CD14-positive monocyte (primary cell): Measurements from ENCODE around the gene RBM11. TPM values are rescaled to one million over a fixed set of nuclear protein-coding genes. Genes with fewer than 3 reads are reported as not detected.
"Not testable (repeated sequence)": the region's sequence is repeated elsewhere in the genome, so short reads cannot be mapped to it uniquely, and the experiment has no call there.

Experiments used
- DNase-seq, 3 donors: peaks; one replicate each; pipeline ENCODE4 v3.0.0-alpha.2; 2011 to 2022
- H2AFZ ChIP-seq: 2 replicates; pipeline ENCODE4 v1.6.0; 2012; ENCODE audit warnings: mild to moderate bottlenecking, low read depth, low read length, inconsistent platforms; ENCODE audit not compliant: insufficient read depth, poor library complexity, severe bottlenecking
- H3K27ac ChIP-seq, 2 donors: 1 replicate in 1 of 2; 2 replicates in 1 of 2; pipeline ENCODE4 v1.5.1; 2012 to 2013; ENCODE audit warnings: low read length in 2 of 2, control low read depth in 1 of 2, inconsistent platforms in 1 of 2, low read depth in 1 of 2, mild to moderate bottlenecking in 1 of 2
- H3K27me3 ChIP-seq, 2 donors: one replicate each; pipeline versions ENCODE4 v1.6.0 to v1.6.1; 2011 to 2013; ENCODE audit warnings: low read length in 2 of 2; ENCODE audit not compliant: control insufficient read depth in 2 of 2, insufficient read depth in 2 of 2
- H3K36me3 ChIP-seq, 2 donors: replicated peaks in 1 of 2; 1 replicate in 1 of 2; 2 replicates in 1 of 2; pipeline versions ENCODE4 v1.5.1 to v1.6.1; 2012 to 2013; ENCODE audit warnings: low read length in 2 of 2, control low read depth in 1 of 2, inconsistent platforms in 1 of 2, mild to moderate bottlenecking in 1 of 2; ENCODE audit not compliant: insufficient read depth in 2 of 2, control insufficient read depth in 1 of 2
- H3K4me1 ChIP-seq, 2 donors: 1 replicate in 1 of 2; 2 replicates in 1 of 2; pipeline versions ENCODE4 v1.5.1 to v1.6.1; 2012 to 2013; ENCODE audit warnings: low read length in 2 of 2, control low read depth in 1 of 2, inconsistent platforms in 1 of 2, mild to moderate bottlenecking in 1 of 2, moderate library complexity in 1 of 2; ENCODE audit not compliant: insufficient read depth in 2 of 2, control insufficient read depth in 1 of 2
- H3K4me2 ChIP-seq: replicated peaks from 2 replicates; pipeline ENCODE3; 2012; ENCODE audit warnings: low read length, moderate library complexity, mild to moderate bottlenecking; ENCODE audit not compliant: poor library complexity, severe bottlenecking; ENCODE audit errors: extremely low read depth
- H3K4me3 ChIP-seq, 3 experiments: fragments of 200-600 bp in 1 of 3; sonication (generic) in 1 of 3; replicated peaks in 1 of 3; 1 replicate in 2 of 3; 2 replicates in 1 of 3; pipeline ENCODE4 v1.5.1; 2011 to 2013; ENCODE audit warnings: low read length in 3 of 3, mild to moderate bottlenecking in 3 of 3, control low read depth in 2 of 3, low read depth in 2 of 3, inconsistent platforms in 1 of 3, moderate library complexity in 1 of 3
- H3K79me2 ChIP-seq: 2 replicates; pipeline ENCODE4 v1.6.0; 2012; ENCODE audit warnings: mild to moderate bottlenecking, control low read depth, inconsistent platforms, low read length, moderate library complexity; ENCODE audit not compliant: insufficient read depth
- H3K9ac ChIP-seq: 2 replicates; pipeline ENCODE4 v1.6.0; 2017; ENCODE audit warnings: low read length, mild to moderate bottlenecking; ENCODE audit not compliant: insufficient read depth, poor library complexity, severe bottlenecking
- H3K9me3 ChIP-seq, 2 donors: replicated peaks in 1 of 2; 1 replicate in 1 of 2; 2 replicates in 1 of 2; pipeline versions ENCODE4 v1.5.1 to v1.6.1; 2012 to 2013; ENCODE audit warnings: low read length in 2 of 2, control low read depth in 1 of 2; ENCODE audit not compliant: control insufficient read depth in 1 of 2, insufficient read depth in 1 of 2
- H4K20me1 ChIP-seq: 2 replicates; pipeline ENCODE4 v1.6.0; 2012; ENCODE audit warnings: mild to moderate bottlenecking, low read length, control low read depth, moderate library complexity; ENCODE audit not compliant: insufficient read depth
- H3K27ac Mint-ChIP-seq, 7 donors: one replicate each; pipeline ENCODE4 v1.8.0; 2020; ENCODE audit warnings: mild to moderate bottlenecking in 7 of 7, mixed read lengths in 7 of 7, moderate library complexity in 6 of 7, inconsistent platforms in 2 of 7
- H3K27me3 Mint-ChIP-seq, 3 donors: one replicate each; pipeline ENCODE4 v1.8.0; 2021 to 2022; ENCODE audit warnings: low read depth in 3 of 3, mild to moderate bottlenecking in 3 of 3, mixed read lengths in 3 of 3, moderate library complexity in 3 of 3, inconsistent platforms in 1 of 3
- H3K36me3 Mint-ChIP-seq, 2 donors: one replicate each; pipeline ENCODE4 v1.8.0; 2020; ENCODE audit warnings: mixed read lengths in 2 of 2, inconsistent platforms in 1 of 2, mild to moderate bottlenecking in 1 of 2
- H3K4me1 Mint-ChIP-seq: one replicate; pipeline ENCODE4 v1.8.0; 2020; ENCODE audit warnings: mild to moderate bottlenecking, mixed read lengths
- H3K4me3 Mint-ChIP-seq, 2 donors: one replicate each; pipeline ENCODE4 v1.8.0; 2020; ENCODE audit warnings: mild to moderate bottlenecking in 2 of 2, mixed read lengths in 2 of 2, moderate library complexity in 1 of 2
- H3K9me3 Mint-ChIP-seq, 7 donors: one replicate each; pipeline ENCODE4 v1.8.0; 2020 to 2022; ENCODE audit warnings: mixed read lengths in 7 of 7, mild to moderate bottlenecking in 6 of 7, moderate library complexity in 6 of 7, inconsistent platforms in 2 of 7
- CTCF ChIP-seq: fragments of 200-600 bp; IDR thresholded peaks from one replicate; pipeline ENCODE4 v1.8.0; 2022; ENCODE audit warnings: antibody characterized with exemption, mild to moderate bottlenecking
- WGBS: methylation state at CpG from one replicate; pipeline ENCODE4 v1.1.5; 2013; ENCODE audit warnings: missing lambda C conversion rate; ENCODE audit not compliant: insufficient coverage; 5-methylcytosine and 5-hydroxymethylcytosine counted together
- intact Hi-C, 2 donors: fragments of 100-400 bp; cut with micrococcal nuclease; formaldehyde crosslinking; loops; one replicate each; pipeline versions ENCODE4 v1.15.0 to v1.15.1; 2023
- polyA minus RNA-seq: library from RNA; depleted of rRNA, polyadenylated mRNA; stranded (reverse); fragments of >200 nt; gene quantifications from 2 replicates; pipeline ENCODE4 v1.2.3, GENCODE V29; 2012
- polyA plus RNA-seq, 3 donors: library from polyadenylated mRNA; depleted of rRNA in 1 of 3; unstranded in 2 of 3; stranded (reverse) in 1 of 3; fragments of 300-500 nt in 2 of 3; fragments of >200 nt in 1 of 3; fragmentation: Illumina TruSeq in 2 of 3; gene quantifications; 1 replicate in 2 of 3; 2 replicates in 1 of 3; pipeline ENCODE4 v1.2.3, GENCODE V29; 2012 to 2021
- total RNA-seq, 12 experiments: library from RNA in 1 of 12; stranded (reverse) in 1 of 12; fragments of 120-200 nt in 1 of 12; gene quantifications; one replicate each; pipeline ENCODE4 v1.2.4 and lab custom pipeline; 2013 to 2026; ENCODE audit warnings: mixed read lengths in 6 of 12, inconsistent platforms in 1 of 12

RBM11 gene
- 0.12 TPM for total RNA-seq (2013)
- under 1 TPM in 1 of 3 donors, not detected in 2; 0.47 TPM for polyA plus RNA-seq
- 0.56 TPM in 1 of 2 replicates, not detected in the other for polyA minus RNA-seq
- 0.06 to 1.2 (median 0.21) reads per million in 11 experiments for total RNA-seq (lab: John Stamatoyannopoulos, UW)

GRCh38 chr21:14215971-14216641, at the start of gene RBM11:
TSS of gene RBM11 (plus strand) at chr21:14216157. CDS start at chr21:14216187, 30 bp downstream.
- peaks cover 0 to 3% (median 0%) of the 10 kb centered on the region in 7 donors for H3K9me3 Mint-ChIP-seq
- under 1% methylated on average over 47 of the region's 55 CpGs for WGBS
- Histone ChIP-seq H3K36me3 (no peaks in the 10 kb centered on the region), H3K4me3 (peak within 1 kb of the TSS; percentile 51 to 94 (median 82)), H3K9ac (peak within 1 kb of the TSS; percentile 30), H2AFZ (peak within 1 kb of the TSS; percentile 78), H3K27me3 (peaks cover 8 to 23% of the 10 kb centered on the region in 2 donors), H3K9me3 (no peaks in the 10 kb centered on the region), H3K4me1 (peaks cover 12 to 13% of the 10 kb centered on the region in 2 donors), H4K20me1 (no peaks in the 10 kb centered on the region), H3K79me2 (no peaks in the 10 kb centered on the region), H3K27ac (no peak within 1 kb of the TSS), H3K4me2 (peak within 1 kb of the TSS; percentile 80)
- no peak for TF ChIP-seq CTCF
- peak within 1 kb of the TSS; percentile 83 to 91 for H3K4me3 Mint-ChIP-seq
- DNase-seq, result peak; percentile 43 to 56 (median 55)
- intact Hi-C loops, result no loop called here
- peaks cover 4 to 10% (median 6%) of the 10 kb centered on the region in 3 donors for H3K27me3 Mint-ChIP-seq
- H3K4me1 Mint-ChIP-seq, result peaks cover 17% of the 10 kb centered on the region
- no peaks in the 10 kb centered on the region for H3K36me3 Mint-ChIP-seq
- peak within 1 kb of the TSS in 1 of 7 donors; percentile 65 for H3K27ac Mint-ChIP-seq

- H3K4me2 ChIP-seq, H3K9ac ChIP-seq, H3K36me3 ChIP-seq, H4K20me1 ChIP-seq, intact Hi-C loops, H3K9me3 Mint-ChIP-seq, H3K27me3 ChIP-seq, DNase-seq, H3K4me3 Mint-ChIP-seq, H2AFZ ChIP-seq, H3K27me3 Mint-ChIP-seq, H3K4me3 ChIP-seq, H3K9me3 ChIP-seq, H3K36me3 Mint-ChIP-seq, H3K4me1 Mint-ChIP-seq, H3K27ac Mint-ChIP-seq, H3K79me2 ChIP-seq, H3K27ac ChIP-seq, H3K4me1 ChIP-seq: not testable (repeated sequence)
- 89% methylated on average over 9 of the region's 16 CpGs for WGBS
Measured at GRCh38 chr21:14166463-14167223, 49.3 kb upstream of the RBM11 start.
